K562 (cell line): Measurements from ENCODE around the gene AGPAT1. TPM values are rescaled to one million over a fixed set of nuclear protein-coding genes. Genes with fewer than 3 reads are reported as not detected.

Experiments
- ARID2 ChIP-seq: fragments of 450-650 bp; IDR thresholded peaks from 2 replicates; pipeline ENCODE4 v1.6.1; 2017; ENCODE audit warnings: antibody characterized with exemption, mild to moderate bottlenecking
- DLX4 ChIP-seq: fragments of 250-450 bp; sonication (Bioruptor Pico); IDR thresholded peaks from 2 replicates; pipeline ENCODE4 v1.6.1; 2021; ENCODE audit warnings: mild to moderate bottlenecking
- ETV6 ChIP-seq, 3 experiments: fragments of 150-350 bp in 1 of 3; sonication (generic) in 1 of 3; formaldehyde crosslinking in 1 of 3; IDR thresholded peaks; 2 replicates each; pipeline versions ENCODE4 v1.6.1 to v1.8.0; 2014 to 2022; ENCODE audit warnings: borderline replicate concordance in 2 of 3, low read depth in 2 of 3, antibody characterized with exemption in 1 of 3, low read length in 1 of 3, mild to moderate bottlenecking in 1 of 3, missing genetic modification reagents in 1 of 3
- FIP1L1 ChIP-seq: fragments of 200-400 bp; formaldehyde crosslinking; IDR thresholded peaks from 2 replicates; pipeline ENCODE4 v1.6.1; 2018; ENCODE audit warnings: mild to moderate bottlenecking, low read depth, low read length; ENCODE audit not compliant: poor library complexity, severe bottlenecking
- HMGN3 ChIP-seq: IDR thresholded peaks from 2 replicates; pipeline ENCODE4 v1.6.1; 2011; ENCODE audit warnings: borderline replicate concordance, low read depth, mild to moderate bottlenecking, mixed read lengths, low read length; ENCODE audit not compliant: insufficient read length; ENCODE audit errors: extremely low read depth
- KLF13 ChIP-seq: fragments of 450-650 bp; IDR thresholded peaks from 2 replicates; pipeline ENCODE4 v1.6.1; 2016; ENCODE audit warnings: missing genetic modification characterization, low read depth, mild to moderate bottlenecking, missing compliant biosample characterization, moderate library complexity, borderline replicate concordance
- LARP7 ChIP-seq: fragments of 450-650 bp; IDR thresholded peaks from 2 replicates; pipeline ENCODE4 v1.6.1; 2016
- MAZ ChIP-seq, 2 experiments: fragments of 450-650 bp in 1 of 2; sonication (generic) in 1 of 2; formaldehyde crosslinking; IDR thresholded peaks in 1 of 2; conservative IDR thresholded peaks in 1 of 2; 2 replicates each; pipeline versions ENCODE4 v1.4.0 to v1.5.0; 2020; ENCODE audit warnings: mild to moderate bottlenecking in 1 of 2, missing genetic modification reagents in 1 of 2
- NCOA4 ChIP-seq: fragments of 450-650 bp; IDR thresholded peaks from 2 replicates; pipeline ENCODE4 v1.6.1; 2018; ENCODE audit warnings: mild to moderate bottlenecking; ENCODE audit not compliant: partially characterized antibody
- NCOA6 ChIP-seq: fragments of 450-650 bp; IDR thresholded peaks from 2 replicates; pipeline ENCODE4 v1.6.1; 2017; ENCODE audit warnings: mild to moderate bottlenecking
- PKNOX1 ChIP-seq: fragments of 450-650 bp; IDR thresholded peaks from 2 replicates; pipeline ENCODE4 v1.6.1; 2016
- PURB ChIP-seq: sonication (generic); formaldehyde crosslinking; IDR thresholded peaks from 2 replicates; pipeline ENCODE4 v1.9.0; 2021; ENCODE audit warnings: low read depth, mild to moderate bottlenecking, missing genetic modification reagents
- RFX7 ChIP-seq: fragments of 250-450 bp; sonication (Bioruptor Pico); IDR thresholded peaks from 2 replicates; pipeline ENCODE4 v1.5.1; 2021; ENCODE audit warnings: mild to moderate bottlenecking
- RREB1 ChIP-seq: fragments of 250-450 bp; sonication (Bioruptor Pico); IDR thresholded peaks from 2 replicates; pipeline ENCODE4 v1.4.0; 2020
- RUNX1 ChIP-seq: sonication (generic); IDR thresholded peaks from 2 replicates; pipeline ENCODE4 v1.6.1; 2016; ENCODE audit warnings: antibody characterized with exemption, low read depth
- SREBF1 ChIP-seq: fragments of 150-350 bp; IDR thresholded peaks from 2 replicates; pipeline ENCODE4 v1.6.1; 2014; ENCODE audit warnings: antibody characterized with exemption, low read depth, low read length, borderline replicate concordance
- ZFP1 ChIP-seq: fragments of 450-650 bp; formaldehyde crosslinking; IDR thresholded peaks from 2 replicates; pipeline ENCODE4 v1.4.0; 2020; ENCODE audit warnings: mild to moderate bottlenecking, mixed read lengths
- ZNF12 ChIP-seq: sonication (generic); formaldehyde crosslinking; IDR thresholded peaks from 2 replicates; pipeline ENCODE4 v1.4.0; 2020; ENCODE audit warnings: mild to moderate bottlenecking, missing genetic modification reagents
- ZNF143 ChIP-seq: sonication (generic); formaldehyde crosslinking; IDR thresholded peaks from 2 replicates; pipeline ENCODE4 v1.9.0; 2022; ENCODE audit warnings: mild to moderate bottlenecking, missing genetic modification reagents
- ZNF146 ChIP-seq: IDR thresholded peaks from one replicate; pipeline ENCODE4 v1.6.1; 2018; ENCODE audit warnings: missing compliant biosample characterization; ENCODE audit not compliant: unreplicated experiment
- ZNF274 ChIP-seq: IDR thresholded peaks from 2 replicates; pipeline ENCODE4 v1.6.1; 2011; ENCODE audit warnings: low read depth, mild to moderate bottlenecking, low read length, moderate library complexity, borderline replicate concordance
- ZNF445 ChIP-seq: fragments of 250-450 bp; sonication (Bioruptor Pico); IDR thresholded peaks from 2 replicates; pipeline ENCODE4 v1.4.0; 2020; ENCODE audit warnings: low read depth, mild to moderate bottlenecking, moderate library complexity
- polyA plus RNA-seq, 8 experiments: library from polyadenylated mRNA; depleted of rRNA in 4 of 8; stranded (reverse) in 5 of 8; unstranded in 3 of 8; fragments of >200 nt; fragmentation: Nextera tagmentation in 2 of 8; fragmentation: Illumina TruSeq in 1 of 8; extraction: Ambion mirVana in 2 of 8; extraction: Trizol in 1 of 8; gene quantifications; 2 replicates each; pipeline versions ENCODE4 v1.2.1 to v1.2.3, GENCODE V29; 2011 to 2014; ENCODE audit warnings: inconsistent platforms in 1 of 8, missing spikeins in 1 of 8
- total RNA-seq, 7 experiments: library from RNA; depleted of rRNA in 6 of 7; stranded (reverse); fragments of >200 nt in 6 of 7; fragmentation: Illumina TruSeq in 2 of 7; extraction: Trizol in 2 of 7; gene quantifications; 2 replicates each; pipeline versions ENCODE4 v1.2.1 to v1.2.3, GENCODE V29; 2011 to 2021; ENCODE audit warnings: low replicate concordance in 1 of 7

The AGPAT1 gene
- total and polyA plus RNA-seq, 9 of the 15 experiments (the other 6 are each of a cell fraction or from before 2014, with no cell fraction given), result 37.9 to 176 (median 69.4) TPM

GRCh38 chr6:32166411-32167061, 9.3 kb downstream of the AGPAT1 start (continued):
- TF ChIP-seq KLF13 (tag), result no peak
- TF ChIP-seq NCOA4, result no peak
- TF ChIP-seq ZNF274, result no peak
- TF ChIP-seq PKNOX1, result no peak
- no peak for TF ChIP-seq ZNF445
- no peak for TF ChIP-seq RFX7 (CRISPR knock-in tag)
- no peak for TF ChIP-seq LARP7
- TF ChIP-seq NCOA6, result no peak
- TF ChIP-seq ZNF146 (CRISPR knock-in tag), result no peak
- peak in 1 of 2 experiments; percentile 18; a peak in 1 of 4 replicates for TF ChIP-seq MAZ (CRISPR knock-in tag; conservative IDR thresholded peaks at IDR 0.05 in 1 of 2, IDR thresholded peaks at IDR 0.05 in 1 of 2)
- no peak for TF ChIP-seq DLX4 (CRISPR knock-in tag)
- TF ChIP-seq SREBF1, result no peak
- no peak for TF ChIP-seq ZNF12
- no peak for TF ChIP-seq ARID2
- no peak for TF ChIP-seq ZFP1 (CRISPR knock-in tag)
- TF ChIP-seq ETV6 (IDR thresholded peaks at IDR 0.05; ENCODE audit: borderline replicate concordance in 1 of 2, low read depth in 2 of 2, low read length in 1 of 2), result no peak
- TF ChIP-seq ETV6 (CRISPR knock-in tag; IDR thresholded peaks at IDR 0.05; ENCODE audit: borderline replicate concordance), result no peak
- TF ChIP-seq HMGN3, result no peak
- TF ChIP-seq RUNX1, result 0 out of 2 replicates have a peak, but pooled peaks have one; percentile 9
- no peak for TF ChIP-seq PURB (CRISPR knock-in tag)
- TF ChIP-seq FIP1L1, result no peak
- TF ChIP-seq ZNF143 (CRISPR knock-in tag), result no peak
- TF ChIP-seq RREB1 (CRISPR knock-in tag), result no peak
